GM12801 (cell line): ENCODE measurements around the gene P2RX7.

Experiments used
- TF ChIP-seq, protein P1 (sequence below): IDR thresholded peaks from one replicate; pipeline ENCODE4 v1.5.1; 2011; ENCODE audit warnings: control low read depth; ENCODE audit not compliant: insufficient read length; ENCODE audit errors: extremely low read depth

P2RX7 gene

GRCh38 chr12:121162384-121162783 lies 29.7 kb downstream of the P2RX7 start:
- TF ChIP-seq, protein P1, sequence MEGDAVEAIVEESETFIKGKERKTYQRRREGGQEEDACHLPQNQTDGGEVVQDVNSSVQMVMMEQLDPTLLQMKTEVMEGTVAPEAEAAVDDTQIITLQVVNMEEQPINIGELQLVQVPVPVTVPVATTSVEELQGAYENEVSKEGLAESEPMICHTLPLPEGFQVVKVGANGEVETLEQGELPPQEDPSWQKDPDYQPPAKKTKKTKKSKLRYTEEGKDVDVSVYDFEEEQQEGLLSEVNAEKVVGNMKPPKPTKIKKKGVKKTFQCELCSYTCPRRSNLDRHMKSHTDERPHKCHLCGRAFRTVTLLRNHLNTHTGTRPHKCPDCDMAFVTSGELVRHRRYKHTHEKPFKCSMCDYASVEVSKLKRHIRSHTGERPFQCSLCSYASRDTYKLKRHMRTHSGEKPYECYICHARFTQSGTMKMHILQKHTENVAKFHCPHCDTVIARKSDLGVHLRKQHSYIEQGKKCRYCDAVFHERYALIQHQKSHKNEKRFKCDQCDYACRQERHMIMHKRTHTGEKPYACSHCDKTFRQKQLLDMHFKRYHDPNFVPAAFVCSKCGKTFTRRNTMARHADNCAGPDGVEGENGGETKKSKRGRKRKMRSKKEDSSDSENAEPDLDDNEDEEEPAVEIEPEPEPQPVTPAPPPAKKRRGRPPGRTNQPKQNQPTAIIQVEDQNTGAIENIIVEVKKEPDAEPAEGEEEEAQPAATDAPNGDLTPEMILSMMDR = no peak

DNA sequence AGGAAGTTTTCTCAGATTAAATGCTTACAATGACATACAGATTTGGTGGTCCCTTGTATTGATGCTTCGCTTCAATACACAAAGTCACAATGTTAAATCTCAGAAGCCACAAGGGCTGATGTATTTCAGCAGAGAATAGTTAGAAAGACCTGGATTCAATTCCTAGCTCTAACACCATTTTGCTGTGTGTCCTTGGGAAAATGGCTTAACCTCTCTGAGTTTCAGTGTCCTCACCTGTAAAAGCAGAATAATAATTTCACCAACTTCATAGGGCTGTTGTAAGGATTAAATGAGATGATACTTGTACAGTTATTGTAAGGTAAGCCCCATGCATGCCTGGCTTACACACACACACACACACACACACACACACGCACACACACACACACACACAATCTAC lies 30.3 kb downstream of the P2RX7 start:
- TF ChIP-seq, protein P1 = no peak

GRCh38 chr12:121165316-121165715 lies 32.6 kb downstream of the P2RX7 start:
- TF ChIP-seq, protein P1 = no peak

GRCh38 chr12:121166356-121166755 lies 33.7 kb downstream of the P2RX7 start:
- TF ChIP-seq, protein P1 = no peak

DNA sequence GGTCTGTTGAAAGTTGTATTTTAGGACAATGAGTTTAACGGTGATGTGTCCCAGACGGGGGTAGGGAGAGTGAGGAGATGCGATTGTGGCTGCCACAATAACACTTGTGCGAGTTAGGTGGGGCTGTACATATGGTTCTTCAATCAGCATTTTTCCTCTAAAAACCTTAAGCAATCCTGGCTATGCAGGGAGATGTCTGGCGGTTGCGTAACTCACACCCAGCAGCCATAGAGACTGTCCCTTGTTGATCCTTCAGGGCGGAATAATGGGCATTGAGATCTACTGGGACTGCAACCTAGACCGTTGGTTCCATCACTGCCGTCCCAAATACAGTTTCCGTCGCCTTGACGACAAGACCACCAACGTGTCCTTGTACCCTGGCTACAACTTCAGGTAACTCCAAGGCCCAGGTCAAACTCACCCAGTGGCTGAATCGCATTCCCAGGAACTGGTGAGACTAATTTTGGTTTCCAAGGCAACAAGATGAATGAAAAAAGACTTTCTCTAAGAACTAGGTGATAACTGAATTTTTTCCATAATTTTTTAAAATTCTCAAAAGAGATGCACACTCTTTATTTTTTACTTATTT lies 34.6 kb downstream of the P2RX7 start:
- TF ChIP-seq, protein P1 = no peak

GRCh38 chr12:121167951-121168350 lies 35.3 kb downstream of the P2RX7 start:
- TF ChIP-seq, protein P1 = no peak

GRCh38 chr12:121170151-121170550 lies 37.5 kb downstream of the P2RX7 start:
- TF ChIP-seq, protein P1 = no peak
